HG02763 (cell line): Measurements from ENCODE around the gene PHB1.
"Not testable (repeated sequence)": the region's sequence is repeated elsewhere in the genome, so short reads cannot be mapped to it uniquely, and the experiment has no call there.

Experiments
- ATAC-seq: cut with Tn5 transposase; IDR thresholded peaks from one replicate; pipeline ENCODE4 v1.9.1; 2021; ENCODE audit warnings: mild to moderate bottlenecking, moderate library complexity; ENCODE audit not compliant: unreplicated experiment

PHB1 gene

DNA sequence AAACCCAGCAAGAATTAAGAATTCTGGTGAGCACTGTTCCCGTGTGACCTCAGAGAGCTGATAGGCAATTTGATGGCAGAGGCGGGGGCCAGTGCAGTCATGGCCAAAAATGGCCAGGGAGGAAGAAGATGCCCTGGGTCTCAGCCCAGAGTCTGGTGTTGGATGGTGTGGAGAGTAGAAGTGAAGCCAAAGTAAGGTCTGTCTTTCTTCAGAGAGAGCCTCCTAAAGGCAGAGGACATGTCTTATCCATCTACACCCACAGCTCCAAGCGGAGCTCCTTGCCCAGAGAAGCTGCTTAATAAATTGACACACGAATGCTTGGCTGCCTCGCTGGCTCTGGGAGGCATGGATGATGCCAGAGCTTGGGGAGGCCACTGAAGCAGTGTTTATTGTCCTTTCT lies 32.9 kb downstream of the PHB1 start:
- ATAC-seq, result no peak

DNA sequence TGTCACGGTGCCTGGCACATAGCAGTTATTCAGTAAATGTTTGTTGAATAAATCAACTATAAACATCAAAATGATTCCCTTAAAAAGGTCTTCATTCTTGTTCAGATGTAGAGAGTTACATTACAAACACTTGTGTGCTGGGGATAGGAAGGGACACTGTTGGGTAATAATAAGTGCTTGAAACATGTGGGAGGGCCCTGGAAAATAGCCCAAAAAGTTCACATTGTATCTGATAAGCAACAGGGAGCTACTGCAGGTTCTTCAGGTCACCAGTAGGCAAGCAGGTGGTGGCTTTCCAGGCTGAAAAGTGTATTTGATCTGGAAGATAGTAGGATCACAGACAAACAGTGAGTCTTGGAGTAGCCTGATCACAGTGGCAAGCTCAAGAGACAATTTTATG lies 33.6 kb downstream of the PHB1 start:
- ATAC-seq, result no peak

DNA sequence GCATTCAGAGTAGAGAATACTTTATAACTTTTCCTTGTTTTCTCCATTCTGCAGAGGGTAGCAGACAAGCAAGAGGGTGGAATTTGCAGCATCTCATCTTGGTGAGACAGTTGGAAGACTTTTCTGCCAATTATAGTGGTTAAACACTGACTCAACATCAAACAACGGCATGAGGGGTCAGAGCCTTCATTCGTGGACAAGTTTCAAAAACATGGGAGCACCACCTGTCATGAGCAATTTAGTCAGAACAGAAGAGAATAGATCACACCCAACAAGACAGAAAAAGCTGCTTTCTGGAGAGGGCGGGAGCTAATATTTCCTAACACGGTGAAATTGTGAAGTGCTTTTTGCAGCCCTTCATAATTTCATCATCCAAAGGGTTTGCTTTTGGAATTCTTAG lies 34.8 kb downstream of the PHB1 start:
- ATAC-seq, result no peak

DNA sequence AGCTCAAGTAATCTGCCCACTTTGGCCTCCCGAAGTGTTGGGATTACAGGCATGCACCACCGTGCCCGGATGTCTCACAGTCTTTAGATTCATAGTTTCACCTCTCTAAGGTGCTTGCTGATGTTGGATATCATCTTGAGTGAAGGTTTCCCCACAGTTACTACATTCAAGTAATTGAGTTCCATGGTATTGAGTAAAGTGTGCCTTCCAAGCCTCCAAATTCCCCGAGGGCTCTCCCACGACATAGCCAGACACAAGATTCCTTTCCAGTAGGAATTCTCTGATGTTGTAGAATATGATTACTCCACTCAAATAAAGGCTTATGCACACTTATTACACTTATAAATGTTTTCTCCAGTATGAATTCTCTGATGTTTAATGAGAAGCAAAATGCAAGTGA lies 36.4 kb downstream of the PHB1 start:
- ATAC-seq, result no peak

GRCh38 chr17:49375544-49375943 lies 39.1 kb downstream of the PHB1 start:
- no peak for ATAC-seq

DNA sequence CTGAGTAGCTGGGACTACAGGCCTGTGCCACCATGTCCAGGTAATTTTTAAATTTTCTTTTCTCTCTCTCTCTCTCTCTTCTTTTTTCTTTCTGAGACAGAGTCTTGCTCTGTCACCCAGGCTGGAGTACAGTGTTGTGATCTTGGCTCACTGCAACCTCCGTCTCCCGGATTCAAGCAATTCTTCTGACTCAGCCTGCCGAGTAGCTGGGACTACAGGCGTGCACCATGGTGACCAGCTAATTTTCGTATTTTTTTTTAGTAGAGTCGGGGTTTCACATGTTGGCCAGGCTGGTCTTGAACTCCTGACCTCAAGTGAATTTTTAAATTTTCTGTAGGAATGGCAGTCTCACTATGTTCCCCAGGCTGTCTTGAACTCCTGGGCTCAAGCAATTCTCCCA lies 41.6 kb downstream of the PHB1 start:
- no peak for ATAC-seq

- no peak for ATAC-seq
Measured at GRCh38 chr17:49372425-49372824, 42.3 kb downstream of the PHB1 start.

- ATAC-seq, result no peak
Measured at GRCh38 chr17:49370971-49371834, 43.5 kb downstream of the PHB1 start.

DNA sequence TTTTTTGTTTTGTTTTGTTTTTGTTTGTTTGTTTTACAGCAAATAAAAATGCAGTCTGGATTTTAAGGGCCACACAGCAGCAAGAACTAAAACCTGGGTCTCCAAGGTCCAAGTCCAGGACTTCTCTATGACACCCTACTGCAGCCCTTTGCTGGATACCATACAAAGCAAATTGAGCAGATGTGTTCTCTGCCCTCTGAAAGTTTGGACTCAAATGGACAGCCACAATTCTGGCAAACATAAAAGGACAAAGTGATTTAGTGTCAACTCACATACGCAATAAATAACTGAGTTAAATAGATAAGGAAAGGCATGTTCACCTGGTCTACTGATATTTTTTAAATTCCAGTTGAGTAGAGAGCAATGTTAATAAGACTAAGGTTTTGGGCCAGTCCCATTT lies 44.9 kb downstream of the PHB1 start:
- no peak for ATAC-seq

DNA sequence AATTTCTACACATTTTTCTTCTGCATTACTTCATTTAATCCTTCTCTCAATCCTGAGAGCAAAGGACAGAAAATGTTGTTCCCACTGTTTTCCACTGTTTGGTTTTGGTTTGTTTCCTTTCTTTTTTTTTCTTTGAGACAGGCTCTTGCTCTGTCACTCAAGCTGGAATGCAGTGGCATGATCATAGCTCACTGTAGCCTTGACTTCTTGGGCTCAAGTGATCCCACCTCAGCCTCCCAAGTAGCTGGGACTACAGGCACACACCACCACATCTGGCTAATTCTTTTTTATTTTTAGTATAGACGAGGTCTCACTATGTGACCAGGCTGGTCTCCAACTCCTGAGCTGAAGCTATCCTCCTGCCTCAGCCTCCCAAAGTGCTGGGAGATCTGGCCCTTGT lies 45.6 kb downstream of the PHB1 start:
- ATAC-seq, result no peak

DNA sequence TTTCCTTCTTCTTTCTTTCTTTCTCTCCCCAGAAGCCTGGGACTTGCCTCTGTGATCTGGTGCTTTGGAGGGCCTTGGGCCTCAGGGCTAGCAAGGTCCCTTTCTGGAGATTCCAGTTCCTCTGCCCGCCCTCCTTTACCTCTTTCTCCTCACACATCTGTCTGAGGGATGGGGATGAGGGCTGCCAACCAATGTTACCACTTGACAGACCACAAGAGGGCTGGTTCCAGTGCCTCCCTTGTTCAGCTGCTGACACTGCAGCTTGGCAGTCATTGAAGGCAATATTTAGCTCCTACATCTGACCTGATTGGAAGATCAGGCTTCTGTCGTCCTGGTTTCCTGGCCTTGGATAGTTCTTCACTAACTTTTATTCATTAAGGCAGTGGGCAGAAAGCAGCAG lies 49.0 kb downstream of the PHB1 start:
- ATAC-seq, result no peak

- ATAC-seq, result not testable (repeated sequence)
Measured at GRCh38 chr17:49365126-49365525, 49.6 kb downstream of the PHB1 start.

GRCh38 chr17:49364119-49364518 lies 50.6 kb downstream of the PHB1 start:
- no peak for ATAC-seq

GRCh38 chr17:49363251-49363650 lies 51.4 kb downstream of the PHB1 start:
- no peak for ATAC-seq

DNA sequence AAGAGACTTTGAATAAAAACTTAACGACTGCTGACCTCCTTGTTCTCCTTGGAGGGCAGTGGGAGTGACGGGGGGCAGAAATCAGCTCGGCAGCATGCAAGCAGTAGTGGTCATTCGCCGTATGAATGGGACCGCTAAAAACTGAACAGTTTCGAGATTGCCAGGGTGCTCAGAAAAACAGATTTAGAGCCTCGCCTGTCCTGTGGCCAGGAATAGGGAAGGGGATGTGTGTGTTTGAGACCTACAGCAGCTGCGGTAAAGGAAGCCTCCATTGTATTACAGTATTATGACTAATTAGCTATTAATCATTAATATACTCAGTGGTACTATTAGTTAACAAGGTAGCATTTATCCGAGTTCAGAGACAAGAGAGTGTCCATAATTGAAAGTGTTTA lies 52.0 kb downstream of the PHB1 start:
- no peak for ATAC-seq

- ATAC-seq, result peak; percentile 65
Measured at GRCh38 chr17:49361902-49362722, 52.6 kb downstream of the PHB1 start, which contains the start of gene ZNF652. ZNF652 (minus strand) TSS chr17:49362250; CDS start chr17:49317725, 44,525 bp downstream.

DNA sequence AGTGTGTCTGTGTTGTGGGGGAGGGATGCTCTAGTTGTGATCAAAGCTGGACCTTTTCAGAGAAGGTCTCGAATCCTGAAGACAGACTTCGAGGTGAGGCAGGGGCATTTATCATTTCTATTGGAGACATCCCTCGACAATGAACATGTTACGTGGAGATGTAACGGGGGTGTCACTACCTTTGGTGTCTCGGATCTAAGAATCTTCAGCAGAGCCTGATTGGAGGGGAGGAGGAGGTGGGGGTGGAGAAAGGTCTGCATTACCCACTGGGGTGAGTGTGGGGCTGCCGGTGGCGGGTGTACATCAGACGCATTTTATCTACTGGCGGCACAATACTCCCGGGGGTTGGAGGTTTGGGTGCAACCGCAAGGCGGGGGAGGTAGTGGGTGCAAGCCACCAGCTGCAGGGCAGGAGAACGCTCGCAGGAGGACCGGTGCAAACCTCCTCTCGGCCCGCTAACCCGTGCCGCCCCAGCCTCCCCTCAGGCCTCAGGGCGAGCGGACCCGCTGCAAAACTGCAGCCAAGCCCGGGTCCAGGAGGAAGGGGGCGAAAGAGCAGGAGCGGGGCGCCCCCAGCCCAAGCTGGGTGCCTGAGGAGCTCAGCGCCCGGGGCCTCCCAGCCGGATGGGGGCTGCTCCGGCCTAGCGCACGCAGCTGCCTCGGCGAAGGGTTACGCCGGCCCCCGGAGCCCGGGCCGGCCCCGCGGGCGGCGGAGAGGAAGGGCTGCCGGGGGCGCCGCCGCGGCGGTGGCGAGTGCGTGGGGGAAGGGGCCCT lies 53.4 kb downstream of the PHB1 start:
- peak; percentile 26 for ATAC-seq

GRCh38 chr17:49360796-49361128 lies 53.9 kb downstream of the PHB1 start:
- ATAC-seq, result no peak

GRCh38 chr17:49359990-49360795 lies 54.5 kb downstream of the PHB1 start:
- ATAC-seq, result no peak

DNA sequence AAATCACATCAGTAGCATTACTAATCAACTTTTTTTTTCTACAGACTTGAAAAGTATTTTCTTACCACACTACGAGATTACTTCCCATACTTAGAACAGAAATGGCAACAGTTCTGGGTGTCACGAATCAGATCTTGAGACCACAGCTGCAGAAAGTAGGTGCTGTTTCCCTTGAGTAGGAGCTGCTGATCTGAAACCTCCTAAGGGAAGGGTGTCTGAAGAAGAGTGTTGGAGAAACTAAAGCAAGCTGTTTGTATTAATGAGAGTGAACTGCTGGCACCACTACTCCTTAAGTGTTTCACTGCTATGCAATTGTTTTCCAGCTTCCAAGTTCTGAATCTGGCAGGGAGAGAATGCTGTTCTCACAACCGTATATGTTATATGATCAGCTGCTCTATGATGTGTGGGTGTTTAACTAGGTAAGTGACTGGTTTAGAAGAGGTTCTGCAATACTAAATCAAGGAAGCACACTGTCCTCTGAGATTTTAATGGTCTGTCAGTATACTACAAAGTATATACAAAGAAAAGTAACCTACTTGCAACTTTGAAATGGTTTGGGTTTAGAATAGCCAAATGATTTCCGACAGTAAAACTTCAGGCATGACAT lies 55.9 kb downstream of the PHB1 start:
- no peak for ATAC-seq
